K562 (cell line): Measurements from ENCODE around the gene TMEM266. TPM values are rescaled to one million over a fixed set of nuclear protein-coding genes. Genes with fewer than 3 reads are reported as not detected.
A peak's percentile ranks its signal among the peaks of the same experiment; 100 is the strongest.

ENCODE experiments used
- ATAC-seq: fragments of 200-7000 bp; cut with Tn5 transposase; 3 replicates; pipeline ENCODE4 v1.9.1; 2020; ENCODE audit warnings: moderate library complexity
- BruUV-seq: library from RNA; stranded (reverse); fragments of 400-500 nt; replicated peaks from 2 replicates; lab custom pipeline; 2021; lab: Mats Ljungman, UMichigan
- CTCF ChIA-PET: fragments of 300-600 bp; formaldehyde crosslinking; extraction: SDS; loops from one replicate; lab custom pipeline; 2021; ENCODE audit warnings: low intra/inter-chr PET ratio; lab: Yijun Ruan, JAX
- POLR2A ChIA-PET: fragments of 300-600, 350-650 bp; sonication (Branson Sonifier 250); formaldehyde crosslinking; extraction: SDS; loops from one replicate; lab custom pipeline; 2021; ENCODE audit warnings: antibody characterized with exemption, inconsistent platforms; lab: Yijun Ruan, JAX
- DNase-seq, 4 experiments: peaks; one replicate each; pipeline versions ENCODE4 v3.0.0 to v3.0.0-alpha.2; 2011 to 2018; ENCODE audit warnings: low spot score in 3 of 4, mixed read lengths in 3 of 4; ENCODE audit errors: extremely low read depth in 1 of 4
- FAIRE-seq: peaks from 2 replicates; lab custom pipeline; 2011; peaks lifted over from hg19 to GRCh38; lab: Jason Lieb, UNC
- H2AFZ ChIP-seq: 2 replicates; pipeline ENCODE4 v1.6.0; 2011; ENCODE audit warnings: low read depth, low read length, control low read depth, inconsistent platforms
- H3K27ac ChIP-seq: fragments of 200-600 bp; 3 replicates; pipeline ENCODE4 v1.8.0; 2011; ENCODE audit warnings: low read depth, mild to moderate bottlenecking, control low read depth, inconsistent platforms, low read length, moderate library complexity, mixed read lengths; ENCODE audit errors: extremely low read depth
- H3K27me3 ChIP-seq, 2 experiments: fragments of 300-600 bp in 1 of 2; 2 replicates in 1 of 2; 3 replicates in 1 of 2; pipeline versions ENCODE4 v1.6.0 to v1.8.0; 2011; ENCODE audit warnings: inconsistent platforms in 2 of 2, low read length in 2 of 2, mild to moderate bottlenecking in 1 of 2, mixed read lengths in 1 of 2, moderate library complexity in 1 of 2; ENCODE audit not compliant: control insufficient read depth in 2 of 2, insufficient read depth in 2 of 2
- H3K36me3 ChIP-seq: fragments of 300-600 bp; 3 replicates; pipeline ENCODE4 v1.8.0; 2011; ENCODE audit warnings: mild to moderate bottlenecking, low read length, inconsistent platforms; ENCODE audit not compliant: control insufficient read depth, insufficient read depth
- H3K4me1 ChIP-seq, 2 experiments: fragments of 200-600 bp in 1 of 2; replicated peaks in 1 of 2; 2 replicates in 1 of 2; 3 replicates in 1 of 2; pipeline versions ENCODE4 v1.5.1 to v1.8.0; 2011; ENCODE audit warnings: inconsistent platforms in 2 of 2, low read length in 2 of 2, mild to moderate bottlenecking in 1 of 2, mixed read lengths in 1 of 2, moderate library complexity in 1 of 2; ENCODE audit not compliant: control insufficient read depth in 2 of 2, insufficient read depth in 2 of 2
- H3K4me2 ChIP-seq: 2 replicates; pipeline ENCODE4 v1.6.1; 2011; ENCODE audit warnings: low read length, control low read depth, inconsistent platforms, mixed read lengths; ENCODE audit not compliant: insufficient read depth
- H3K4me3 ChIP-seq: fragments of 200-600 bp; sonication (generic), shearing (Covaris generic); 2 replicates; pipeline ENCODE4 v1.5.1; 2016; ENCODE audit warnings: control low read depth, inconsistent platforms
- H3K79me2 ChIP-seq: fragments of 200-600 bp; 3 replicates; pipeline ENCODE4 v1.8.0; 2011; ENCODE audit warnings: low read length, inconsistent platforms; ENCODE audit not compliant: control insufficient read depth, insufficient read depth
- H3K9ac ChIP-seq, 2 experiments: 2 replicates each; pipeline versions ENCODE4 v1.6.0 to v1.6.1; 2011; ENCODE audit warnings: low read depth in 2 of 2, low read length in 2 of 2, control low read depth in 1 of 2, inconsistent platforms in 1 of 2, mild to moderate bottlenecking in 1 of 2, mixed read lengths in 1 of 2; ENCODE audit not compliant: insufficient read depth in 1 of 2
- H3K9me1 ChIP-seq: one replicate; pipeline ENCODE4 v1.6.0; 2011; ENCODE audit warnings: inconsistent platforms, mild to moderate bottlenecking, low read length, moderate library complexity; ENCODE audit not compliant: control insufficient read depth, insufficient read depth
- H3K9me3 ChIP-seq: replicated peaks from 2 replicates; pipeline ENCODE4 v1.5.1; 2011; ENCODE audit warnings: low read depth, low read length, inconsistent platforms; ENCODE audit not compliant: control insufficient read depth, insufficient read depth
- H4K20me1 ChIP-seq: replicated peaks from 2 replicates; pipeline ENCODE4 v1.6.1; 2011; ENCODE audit warnings: low read length, inconsistent platforms, mixed read lengths; ENCODE audit not compliant: control insufficient read depth, insufficient read depth
- GATAD2A ChIP-seq: fragments of 450-650 bp; IDR thresholded peaks from 2 replicates; pipeline ENCODE4 v1.6.1; 2017
- HOXB6 ChIP-seq: fragments of 250-450 bp; sonication (Bioruptor Pico); IDR thresholded peaks from 2 replicates; pipeline ENCODE4 v1.5.1; 2022; ENCODE audit warnings: mild to moderate bottlenecking, borderline replicate concordance
- POLR2AphosphoS5 ChIP-seq: IDR thresholded peaks from 2 replicates; pipeline ENCODE4 v1.6.1; 2011; ENCODE audit warnings: mild to moderate bottlenecking, low read depth, low read length, moderate library complexity; ENCODE audit not compliant: control insufficient read depth, insufficient read depth
- STAG1 ChIP-seq: sonication (generic); formaldehyde crosslinking; IDR thresholded peaks from 2 replicates; pipeline ENCODE4 v1.5.0; 2020; ENCODE audit warnings: missing genetic modification reagents, borderline replicate concordance
- TFAP4 ChIP-seq: sonication (generic); formaldehyde crosslinking; IDR thresholded peaks from 2 replicates; pipeline ENCODE4 v1.8.0; 2022; ENCODE audit warnings: missing genetic modification reagents, mild to moderate bottlenecking, moderate library complexity, borderline replicate concordance
- YBX1 ChIP-seq: fragments of 450-650 bp; IDR thresholded peaks from 2 replicates; pipeline ENCODE4 v1.7.1; 2016; ENCODE audit warnings: mild to moderate bottlenecking
- ZNF76 ChIP-seq: fragments of 250-450 bp; sonication (Bioruptor Pico); IDR thresholded peaks from 2 replicates; pipeline ENCODE4 v1.4.0; 2020; ENCODE audit warnings: mild to moderate bottlenecking, moderate library complexity, borderline replicate concordance
- WGBS: fragments of 100-300 bp; shearing (Covaris generic); methylation state at CpG from one replicate; pipeline ENCODE4 v1.1.6; 2016; ENCODE audit warnings: low coverage, mixed read lengths; ENCODE audit not compliant: insufficient coverage; ENCODE audit errors: missing lambda C conversion rate; 5-methylcytosine and 5-hydroxymethylcytosine counted together
- in situ Hi-C: fragments of 300-500 bp; cut with MboI; formaldehyde crosslinking; loops from 4 replicates; pipeline ENCODE4 v1.15.0; 2018; ENCODE audit warnings: inconsistent platforms, mixed read lengths
- intact Hi-C: fragments of 100-400 bp; cut with micrococcal nuclease; formaldehyde crosslinking; loops from 2 replicates; pipeline ENCODE4 v1.14.2; 2022
- polyA plus RNA-seq, 8 experiments: library from polyadenylated mRNA; depleted of rRNA in 4 of 8; stranded (reverse) in 5 of 8; unstranded in 3 of 8; fragments of >200 nt; fragmentation: Nextera tagmentation in 2 of 8; fragmentation: Illumina TruSeq in 1 of 8; extraction: Ambion mirVana in 2 of 8; extraction: Trizol in 1 of 8; gene quantifications; 2 replicates each; pipeline versions ENCODE4 v1.2.1 to v1.2.3, GENCODE V29; 2011 to 2014; ENCODE audit warnings: inconsistent platforms in 1 of 8, missing spikeins in 1 of 8
- total RNA-seq, 7 experiments: library from RNA; depleted of rRNA in 6 of 7; stranded (reverse); fragments of >200 nt in 6 of 7; fragmentation: Illumina TruSeq in 2 of 7; extraction: Trizol in 2 of 7; gene quantifications; 2 replicates each; pipeline versions ENCODE4 v1.2.1 to v1.2.3, GENCODE V29; 2011 to 2021; ENCODE audit warnings: low replicate concordance in 1 of 7
- TF ChIP-seq, protein P1 (sequence below): fragments of 250-450 bp; sonication (Bioruptor Pico); IDR thresholded peaks from 2 replicates; pipeline ENCODE4 v1.5.0; 2022; ENCODE audit warnings: mild to moderate bottlenecking
- TF ChIP-seq, protein P2 (sequence below), 2 experiments: fragments of 450-650 bp in 1 of 2; IDR thresholded peaks; 2 replicates each; pipeline ENCODE4 v1.6.1; 2011 to 2017; ENCODE audit warnings: low read depth in 2 of 2, antibody characterized with exemption in 1 of 2, borderline replicate concordance in 1 of 2, low read length in 1 of 2, mild to moderate bottlenecking in 1 of 2, mixed read lengths in 1 of 2; ENCODE audit not compliant: control insufficient read depth in 1 of 2

Gene TMEM266
- total and polyA plus RNA-seq, 9 of the 15 experiments (the other 6 are each of a cell fraction or from before 2014, with no cell fraction given) = not detected

- Histone ChIP-seq H3K4me1 (peaks cover 0 to 9% of the 10 kb centered on the region in 2 experiments; a peak in 3 of 5 replicates), H3K79me2 (no peaks in the 10 kb centered on the region), H3K9ac (peak overlapping the region in 1 of 2 experiments; percentile 39; a peak in 2 of 4 replicates), H3K4me3 (no peak overlapping the region), H3K9me3 (no peaks in the 10 kb centered on the region), H3K9me1 (no peaks in the 10 kb centered on the region), H4K20me1 (0 out of 2 replicates have a peak, but pooled peaks cover 3% of the 10 kb centered on the region), H3K36me3 (no peaks in the 10 kb centered on the region), H3K27ac (no peak overlapping the region), H2AFZ (peak overlapping the region; percentile 54), H3K27me3 (no peaks in the 10 kb centered on the region; a peak in 1 of 5 replicates), H3K4me2 (peak overlapping the region; percentile 53; the same call in 1 of the 2 replicates)
- FAIRE-seq = peak; percentile 73
- no TSS peak for BruUV-seq
- ATAC-seq = peak; percentile 97
- CTCF ChIA-PET = interaction anchor here (0.7 to 1.4 kb wide), 4 partner anchors 137 to 676 kb away, joined by 3 to 9 read pairs (median 4); no protein-coding TSS in a partner anchor
- 11% methylated on average over 34 of the region's 34 CpGs for WGBS
- POLR2A ChIA-PET = no interaction called here
- peak; percentile 86 to 88 (median 86) for DNase-seq
- intact Hi-C loops = loop anchor here (1.0 to 2.0 kb wide), 2 partner anchors 139 to 676 kb away; no protein-coding TSS in a partner anchor
- in situ Hi-C loops = no loop called here
- TF ChIP-seq GATAD2A (no peak), ZNF76 (CRISPR knock-in tag) (no peak), YBX1 (no peak), POLR2AphosphoS5 (no peak), STAG1 (CRISPR knock-in tag) (peak; percentile 88; the same call in 1 of the 2 replicates), HOXB6 (CRISPR knock-in tag) (no peak), TFAP4 (peak; percentile 49; the same call in 1 of the 2 replicates)
- TF ChIP-seq, protein P1, sequence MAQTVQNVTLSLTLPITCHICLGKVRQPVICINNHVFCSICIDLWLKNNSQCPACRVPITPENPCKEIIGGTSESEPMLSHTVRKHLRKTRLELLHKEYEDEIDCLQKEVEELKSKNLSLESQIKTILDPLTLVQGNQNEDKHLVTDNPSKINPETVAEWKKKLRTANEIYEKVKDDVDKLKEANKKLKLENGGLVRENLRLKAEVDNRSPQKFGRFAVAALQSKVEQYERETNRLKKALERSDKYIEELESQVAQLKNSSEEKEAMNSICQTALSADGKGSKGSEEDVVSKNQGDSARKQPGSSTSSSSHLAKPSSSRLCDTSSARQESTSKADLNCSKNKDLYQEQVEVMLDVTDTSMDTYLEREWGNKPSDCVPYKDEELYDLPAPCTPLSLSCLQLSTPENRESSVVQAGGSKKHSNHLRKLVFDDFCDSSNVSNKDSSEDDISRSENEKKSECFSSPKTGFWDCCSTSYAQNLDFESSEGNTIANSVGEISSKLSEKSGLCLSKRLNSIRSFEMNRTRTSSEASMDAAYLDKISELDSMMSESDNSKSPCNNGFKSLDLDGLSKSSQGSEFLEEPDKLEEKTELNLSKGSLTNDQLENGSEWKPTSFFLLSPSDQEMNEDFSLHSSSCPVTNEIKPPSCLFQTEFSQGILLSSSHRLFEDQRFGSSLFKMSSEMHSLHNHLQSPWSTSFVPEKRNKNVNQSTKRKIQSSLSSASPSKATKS (CRISPR knock-in tag) = no peak
- TF ChIP-seq, protein P2, sequence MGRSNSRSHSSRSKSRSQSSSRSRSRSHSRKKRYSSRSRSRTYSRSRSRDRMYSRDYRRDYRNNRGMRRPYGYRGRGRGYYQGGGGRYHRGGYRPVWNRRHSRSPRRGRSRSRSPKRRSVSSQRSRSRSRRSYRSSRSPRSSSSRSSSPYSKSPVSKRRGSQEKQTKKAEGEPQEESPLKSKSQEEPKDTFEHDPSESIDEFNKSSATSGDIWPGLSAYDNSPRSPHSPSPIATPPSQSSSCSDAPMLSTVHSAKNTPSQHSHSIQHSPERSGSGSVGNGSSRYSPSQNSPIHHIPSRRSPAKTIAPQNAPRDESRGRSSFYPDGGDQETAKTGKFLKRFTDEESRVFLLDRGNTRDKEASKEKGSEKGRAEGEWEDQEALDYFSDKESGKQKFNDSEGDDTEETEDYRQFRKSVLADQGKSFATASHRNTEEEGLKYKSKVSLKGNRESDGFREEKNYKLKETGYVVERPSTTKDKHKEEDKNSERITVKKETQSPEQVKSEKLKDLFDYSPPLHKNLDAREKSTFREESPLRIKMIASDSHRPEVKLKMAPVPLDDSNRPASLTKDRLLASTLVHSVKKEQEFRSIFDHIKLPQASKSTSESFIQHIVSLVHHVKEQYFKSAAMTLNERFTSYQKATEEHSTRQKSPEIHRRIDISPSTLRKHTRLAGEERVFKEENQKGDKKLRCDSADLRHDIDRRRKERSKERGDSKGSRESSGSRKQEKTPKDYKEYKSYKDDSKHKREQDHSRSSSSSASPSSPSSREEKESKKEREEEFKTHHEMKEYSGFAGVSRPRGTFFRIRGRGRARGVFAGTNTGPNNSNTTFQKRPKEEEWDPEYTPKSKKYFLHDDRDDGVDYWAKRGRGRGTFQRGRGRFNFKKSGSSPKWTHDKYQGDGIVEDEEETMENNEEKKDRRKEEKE (IDR thresholded peaks at IDR 0.05; ENCODE audit: borderline replicate concordance in 1 of 2, control insufficient read depth in 1 of 2, low read depth in 2 of 2, low read length in 1 of 2) = no peak
Observed at GRCh38 chr15:76190751-76191538, 131.2 kb downstream of the TMEM266 start.
